D721Med (cell line): Measurements from ENCODE around the gene NIPAL3.
"Not testable (repeated sequence)": the region's sequence is repeated elsewhere in the genome, so short reads cannot be mapped to it uniquely, and the experiment has no call there.

Experiments
- DNase-seq: peaks from one replicate; pipeline ENCODE4 v3.0.0; 2011; ENCODE audit warnings: low spot score; ENCODE audit not compliant: insufficient read length
- FAIRE-seq: peaks from 2 replicates; lab custom pipeline; 2011; peaks lifted over from hg19 to GRCh38; lab: Jason Lieb, UNC
- TF ChIP-seq, protein P1 (sequence below): IDR thresholded peaks from 2 replicates; pipeline ENCODE4 v1.5.1; 2012; ENCODE audit warnings: mild to moderate bottlenecking, control low read depth; ENCODE audit not compliant: insufficient read depth; ENCODE audit errors: missing control alignments

Gene NIPAL3

DNA sequence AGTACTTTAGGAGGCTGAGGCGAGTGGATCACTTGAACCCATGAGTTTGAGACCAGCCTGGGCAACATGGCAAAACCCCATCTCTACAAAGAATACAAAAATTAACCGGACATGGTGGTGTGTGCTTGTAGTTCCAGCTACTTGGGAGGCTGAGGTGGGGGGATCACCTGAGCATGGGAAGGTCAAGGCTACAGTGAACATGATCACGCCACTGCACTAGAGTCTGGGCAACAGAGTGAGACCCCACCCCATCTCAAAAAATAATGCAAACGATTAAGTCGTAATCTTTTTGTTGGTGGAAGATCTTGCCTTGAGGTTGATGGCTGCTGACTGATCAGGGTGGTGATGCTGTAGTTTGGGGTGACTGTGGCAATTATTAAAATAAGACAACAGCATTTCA is 93.3 kb downstream of the NIPAL3 start:
- TF ChIP-seq, protein P1, sequence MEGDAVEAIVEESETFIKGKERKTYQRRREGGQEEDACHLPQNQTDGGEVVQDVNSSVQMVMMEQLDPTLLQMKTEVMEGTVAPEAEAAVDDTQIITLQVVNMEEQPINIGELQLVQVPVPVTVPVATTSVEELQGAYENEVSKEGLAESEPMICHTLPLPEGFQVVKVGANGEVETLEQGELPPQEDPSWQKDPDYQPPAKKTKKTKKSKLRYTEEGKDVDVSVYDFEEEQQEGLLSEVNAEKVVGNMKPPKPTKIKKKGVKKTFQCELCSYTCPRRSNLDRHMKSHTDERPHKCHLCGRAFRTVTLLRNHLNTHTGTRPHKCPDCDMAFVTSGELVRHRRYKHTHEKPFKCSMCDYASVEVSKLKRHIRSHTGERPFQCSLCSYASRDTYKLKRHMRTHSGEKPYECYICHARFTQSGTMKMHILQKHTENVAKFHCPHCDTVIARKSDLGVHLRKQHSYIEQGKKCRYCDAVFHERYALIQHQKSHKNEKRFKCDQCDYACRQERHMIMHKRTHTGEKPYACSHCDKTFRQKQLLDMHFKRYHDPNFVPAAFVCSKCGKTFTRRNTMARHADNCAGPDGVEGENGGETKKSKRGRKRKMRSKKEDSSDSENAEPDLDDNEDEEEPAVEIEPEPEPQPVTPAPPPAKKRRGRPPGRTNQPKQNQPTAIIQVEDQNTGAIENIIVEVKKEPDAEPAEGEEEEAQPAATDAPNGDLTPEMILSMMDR, result no peak
- DNase-seq, result no peak
- no peak for FAIRE-seq

DNA sequence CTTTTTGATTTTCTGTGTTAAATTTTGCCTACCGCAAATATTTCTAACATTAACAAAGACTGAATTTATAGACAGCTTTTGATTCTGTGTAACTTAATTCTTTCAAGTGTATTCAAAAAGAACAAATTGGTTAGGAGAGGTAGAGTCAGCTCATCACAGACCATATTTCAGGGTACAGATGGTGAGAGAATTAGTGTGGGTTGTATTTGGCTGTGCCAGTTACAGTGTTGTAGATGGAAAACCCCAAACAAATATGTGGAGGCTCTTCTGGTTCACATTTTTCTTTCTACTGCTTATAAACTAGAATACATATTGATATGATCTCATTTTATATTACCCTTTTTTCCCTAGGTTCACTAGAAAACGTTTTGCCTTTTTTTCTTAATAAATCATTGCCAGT is 98.1 kb downstream of the NIPAL3 start:
- TF ChIP-seq, protein P1, result no peak
- no peak for DNase-seq
- FAIRE-seq, result no peak

- DNase-seq, result no peak
- TF ChIP-seq, protein P1, result no peak
- no peak for FAIRE-seq
Observed at GRCh38 chr1:24514946-24515345, 99.3 kb downstream of the NIPAL3 start.

GRCh38 chr1:24515671-24516209 is 100.1 kb downstream of the NIPAL3 start:
- FAIRE-seq, DNase-seq: not testable (repeated sequence)

DNA sequence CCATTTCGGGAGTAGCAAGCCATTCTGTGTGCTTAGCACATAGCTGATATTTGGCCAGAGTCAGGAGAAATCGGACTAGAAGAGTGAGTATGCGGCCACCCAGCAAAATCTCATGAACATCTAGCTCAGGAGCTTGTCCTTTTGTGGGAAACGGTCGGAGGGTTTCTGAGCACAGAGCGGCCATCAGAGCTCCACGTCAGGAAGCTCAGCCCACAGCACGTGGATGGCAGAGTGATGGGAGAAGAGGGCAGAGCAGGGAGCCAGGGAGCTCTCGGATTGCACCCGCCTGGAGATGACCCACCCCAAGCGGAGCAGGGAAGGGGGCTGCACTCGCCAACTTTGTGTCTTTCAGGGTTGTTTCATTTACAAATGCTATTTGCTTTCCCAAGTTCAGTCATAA is 100.9 kb downstream of the NIPAL3 start:
- TF ChIP-seq, protein P1, result no peak
- FAIRE-seq, result no peak
- no peak for DNase-seq

DNA sequence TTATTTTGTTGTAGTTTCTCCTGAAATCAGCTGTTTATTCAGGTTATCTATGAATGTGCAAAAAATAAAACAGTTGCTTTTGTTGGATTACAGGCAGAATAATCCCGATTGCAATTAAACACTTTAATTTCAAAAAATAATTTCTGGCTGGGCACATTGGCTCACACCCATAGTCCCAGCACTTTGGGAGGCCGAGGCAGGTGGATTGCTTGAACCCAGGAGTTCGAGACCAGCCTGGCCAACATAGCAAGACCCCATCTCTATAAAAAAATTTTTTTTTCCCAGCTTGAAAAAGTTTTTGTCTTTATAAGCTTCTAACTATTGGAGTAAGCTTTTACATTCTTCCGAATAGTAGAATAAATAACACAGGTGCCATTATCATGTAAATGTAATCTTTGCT is 102.3 kb downstream of the NIPAL3 start:
- DNase-seq (no peak), FAIRE-seq (no peak)
- TF ChIP-seq, protein P1, result no peak

DNA sequence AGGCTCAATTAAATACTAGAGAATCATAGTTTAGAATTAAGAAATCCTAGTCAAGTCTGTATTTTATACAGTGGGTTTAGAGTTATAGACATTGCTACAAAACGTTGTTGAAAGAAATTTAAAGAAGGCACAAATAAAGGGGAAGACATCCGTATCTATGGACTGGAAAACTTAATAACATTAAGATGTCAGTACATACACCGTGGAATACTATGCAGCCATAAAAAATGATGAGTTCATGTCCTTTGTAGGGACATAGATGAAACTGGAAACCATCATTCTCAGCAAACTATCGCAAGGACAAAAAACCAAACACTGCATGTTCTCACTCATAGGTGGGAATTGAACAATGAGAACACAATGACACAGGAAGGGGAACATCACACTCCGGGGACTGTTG is 104.7 kb downstream of the NIPAL3 start:
- DNase-seq, FAIRE-seq: not testable (repeated sequence)
